GM12892 (cell line): Measurements from ENCODE around the gene FARP1.

ENCODE experiments used
- POLR2A ChIP-seq: IDR thresholded peaks from 2 replicates; pipeline ENCODE4 v1.6.1; 2011; ENCODE audit warnings: low read depth, low read length, control low read depth
- POLR2AphosphoS5 ChIP-seq: IDR thresholded peaks from 2 replicates; pipeline ENCODE4 v1.6.1; 2011; ENCODE audit warnings: low read depth, low read length, control low read depth
- TAF1 ChIP-seq: IDR thresholded peaks from 2 replicates; pipeline ENCODE4 v1.6.1; 2011; ENCODE audit warnings: low read depth, mild to moderate bottlenecking, control low read depth, low read length, borderline replicate concordance

DNA sequence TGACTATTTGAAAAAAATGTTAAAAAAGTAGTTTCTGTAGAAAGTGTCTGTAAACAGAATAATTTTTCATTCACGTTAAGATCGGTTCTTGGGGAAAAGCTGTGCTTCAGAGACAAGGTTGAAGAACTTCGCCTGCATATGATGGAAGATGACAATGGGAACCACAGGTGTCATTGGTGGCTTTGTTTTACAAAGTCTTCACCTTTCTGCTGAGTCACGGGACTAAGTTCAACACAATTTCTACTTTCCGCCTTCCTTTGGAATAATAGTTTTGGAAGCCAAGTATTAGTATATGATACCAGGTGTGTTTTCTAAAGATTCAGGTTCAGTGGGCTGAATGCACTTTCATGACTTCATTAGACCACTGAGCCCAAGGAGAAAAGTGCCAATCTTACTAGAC, 189.8 kb downstream of the FARP1 start:
- no peak for TF ChIP-seq POLR2A
- TF ChIP-seq TAF1: no peak
- TF ChIP-seq POLR2AphosphoS5: no peak
